IMR-90 (cell line): ENCODE data around the gene LAMA4. TPM values are rescaled to one million over a fixed set of nuclear protein-coding genes. Genes with fewer than 3 reads are reported as not detected.

Source experiments
- ATAC-seq: fragments of 200-7000 bp; cut with Tn5 transposase; 2 replicates; pipeline ENCODE4 v1.9.1; 2020; ENCODE audit warnings: low read depth, mild to moderate bottlenecking, moderate library complexity
- BruUV-seq: library from RNA; stranded (reverse); fragments of 400-500 nt; replicated peaks from 2 replicates; lab custom pipeline; 2021; lab: Mats Ljungman, UMichigan
- CTCF ChIA-PET: fragments of 300-600 bp; formaldehyde crosslinking; extraction: SDS; loops from one replicate; lab custom pipeline; 2021; ENCODE audit warnings: antibody characterized with exemption; lab: Yijun Ruan, JAX
- POLR2A ChIA-PET: fragments of 300-600 bp; sonication (Branson Sonifier 250); formaldehyde crosslinking; loops from one replicate; lab custom pipeline; 2022; ENCODE audit warnings: antibody characterized with exemption; ENCODE audit not compliant: unreplicated experiment; lab: Charles Lee
- DNase-seq: peaks from one replicate; pipeline ENCODE4 v3.0.0; 2013
- H2AFZ ChIP-seq: replicated peaks from 2 replicates; pipeline ENCODE3; 2013; ENCODE audit warnings: low read length, mild to moderate bottlenecking; ENCODE audit not compliant: poor library complexity
- H2AK5ac ChIP-seq: 2 replicates; pipeline ENCODE4 v1.6.1; 2013; ENCODE audit warnings: low read depth, low read length, inconsistent platforms
- H2AK9ac ChIP-seq: replicated peaks from 2 replicates; pipeline ENCODE3; 2013; ENCODE audit warnings: mild to moderate bottlenecking, low read depth, low read length, moderate library complexity; ENCODE audit not compliant: poor library complexity
- H2BK120ac ChIP-seq: 2 replicates; pipeline ENCODE4 v1.6.1; 2013; ENCODE audit warnings: low read depth, low read length, inconsistent platforms
- H2BK15ac ChIP-seq: 3 replicates; pipeline ENCODE4 v1.6.1; 2013; ENCODE audit warnings: low read depth, low read length, inconsistent platforms
- H2BK20ac ChIP-seq: 2 replicates; pipeline ENCODE4 v1.6.1; 2013; ENCODE audit warnings: low read depth, mild to moderate bottlenecking, inconsistent platforms, low read length, moderate library complexity
- H2BK5ac ChIP-seq: 2 replicates; pipeline ENCODE4 v1.6.1; 2013; ENCODE audit warnings: mild to moderate bottlenecking, low read depth, low read length, inconsistent platforms; ENCODE audit not compliant: poor library complexity, severe bottlenecking
- H3K14ac ChIP-seq: replicated peaks from 2 replicates; pipeline ENCODE4 v1.6.1; 2013; ENCODE audit warnings: low read depth, low read length, inconsistent platforms
- H3K18ac ChIP-seq: 2 replicates; pipeline ENCODE4 v1.6.1; 2013; ENCODE audit warnings: low read depth, low read length, control low read depth
- H3K23ac ChIP-seq: 2 replicates; pipeline ENCODE4 v1.6.1; 2013; ENCODE audit warnings: low read depth, low read length, inconsistent platforms
- H3K27ac ChIP-seq: 2 replicates; pipeline ENCODE4 v1.5.1; 2013; ENCODE audit warnings: mild to moderate bottlenecking, control low read depth, low read length; ENCODE audit not compliant: insufficient read depth
- H3K27me3 ChIP-seq: 2 replicates; pipeline ENCODE4 v1.6.1; 2013; ENCODE audit warnings: low read length; ENCODE audit not compliant: control insufficient read depth, insufficient read depth
- H3K36me3 ChIP-seq: 2 replicates; pipeline ENCODE4 v1.6.1; 2013; ENCODE audit warnings: low read length, mixed read lengths; ENCODE audit not compliant: control insufficient read depth, insufficient read depth
- H3K4ac ChIP-seq: 2 replicates; pipeline ENCODE4 v1.6.1; 2013; ENCODE audit warnings: low read depth, low read length, inconsistent platforms
- H3K4me1 ChIP-seq: 2 replicates; pipeline ENCODE4 v1.6.1; 2013; ENCODE audit warnings: low read length, mixed read lengths; ENCODE audit not compliant: control insufficient read depth, insufficient read depth
- H3K4me2 ChIP-seq: 2 replicates; pipeline ENCODE4 v1.6.1; 2013; ENCODE audit warnings: low read depth, mild to moderate bottlenecking, control low read depth, low read length, moderate library complexity
- H3K4me3 ChIP-seq: 2 replicates; pipeline ENCODE4 v1.5.1; 2013; ENCODE audit warnings: low read depth, mild to moderate bottlenecking, control low read depth, low read length, moderate library complexity; ENCODE audit not compliant: insufficient read depth
- H3K56ac ChIP-seq: 2 replicates; pipeline ENCODE4 v1.6.1; 2013; ENCODE audit warnings: low read length, inconsistent platforms; ENCODE audit not compliant: insufficient read depth; ENCODE audit errors: extremely low read depth
- H3K79me1 ChIP-seq, 2 experiments: 2 replicates each; pipeline ENCODE4 v1.6.1; 2013; ENCODE audit warnings: low read length in 2 of 2, inconsistent platforms in 1 of 2, low read depth in 1 of 2
- H3K9ac ChIP-seq: 2 replicates; pipeline ENCODE4 v1.6.1; 2013; ENCODE audit warnings: low read depth, low read length, control low read depth
- H3K9me1 ChIP-seq: 2 replicates; pipeline ENCODE4 v1.6.1; 2013; ENCODE audit warnings: low read length, inconsistent platforms; ENCODE audit not compliant: insufficient read depth
- H3K9me3 ChIP-seq: 2 replicates; pipeline ENCODE4 v1.6.1; 2013; ENCODE audit warnings: low read length; ENCODE audit not compliant: control insufficient read depth, insufficient read depth
- H4K20me1 ChIP-seq: 2 replicates; pipeline ENCODE4 v1.6.1; 2013; ENCODE audit warnings: low read length, inconsistent platforms; ENCODE audit not compliant: insufficient read depth
- H4K5ac ChIP-seq: 2 replicates; pipeline ENCODE4 v1.6.1; 2013; ENCODE audit warnings: mild to moderate bottlenecking, low read depth, low read length, control low read depth
- H4K8ac ChIP-seq, 2 experiments: 2 replicates each; pipeline ENCODE4 v1.6.1; 2013; ENCODE audit warnings: low read depth in 2 of 2, low read length in 2 of 2, control low read depth in 1 of 2, inconsistent platforms in 1 of 2
- H4K91ac ChIP-seq: 2 replicates; pipeline ENCODE4 v1.6.1; 2013; ENCODE audit warnings: low read depth, low read length, inconsistent platforms; ENCODE audit not compliant: insufficient read depth
- BHLHE40 ChIP-seq: fragments of 150-350 bp; IDR thresholded peaks from 2 replicates; pipeline ENCODE4 v1.6.1; 2016; ENCODE audit warnings: mild to moderate bottlenecking, low read depth, low read length
- MAFK ChIP-seq: IDR thresholded peaks from 2 replicates; pipeline ENCODE4 v1.6.1; 2012; ENCODE audit warnings: low read depth, low read length, improper control_type of control experiment
- MAZ ChIP-seq: IDR thresholded peaks from 2 replicates; pipeline ENCODE4 v1.6.1; 2012; ENCODE audit warnings: low read depth, mild to moderate bottlenecking, low read length, improper control_type of control experiment, moderate library complexity, borderline replicate concordance
- POLR2A ChIP-seq: IDR thresholded peaks from 2 replicates; pipeline ENCODE4 v1.6.1; 2012; ENCODE audit warnings: mild to moderate bottlenecking, low read depth, low read length
- WGBS, 2 experiments: methylation state at CpG; one replicate each; pipeline versions ENCODE4 v1.1.5 to v1.1.7; 2013; ENCODE audit warnings: missing lambda C conversion rate in 2 of 2; ENCODE audit not compliant: insufficient read length in 1 of 2; ENCODE audit errors: extremely low coverage in 2 of 2; 5-methylcytosine and 5-hydroxymethylcytosine counted together
- dilution Hi-C: fragments of 300-500 bp; cut with HindIII; formaldehyde crosslinking; loops from one replicate; pipeline ENCODE4 v1.14.3; 2018; ENCODE audit warnings: low sequenced_read_pairs; ENCODE audit not compliant: unreplicated experiment
- in situ Hi-C: fragments of 300-500 bp; cut with MboI; formaldehyde crosslinking; loops from 3 replicates; pipeline ENCODE4 v1.14.3; 2019; ENCODE audit warnings: low sequenced_read_pairs, inconsistent platforms, mixed read lengths
- intact Hi-C: fragments of 100-400 bp; cut with micrococcal nuclease; formaldehyde crosslinking; loops from 2 replicates; pipeline ENCODE4 v1.10.0; 2022
- polyA plus RNA-seq, 3 experiments: library from polyadenylated mRNA; depleted of rRNA; stranded (reverse); fragments of >200 nt; gene quantifications; 2 replicates each; pipeline ENCODE4 v1.2.3, GENCODE V29; 2012; ENCODE audit warnings: low replicate concordance in 1 of 3
- total RNA-seq: library from RNA; depleted of rRNA; stranded (reverse); fragments of >200 nt; gene quantifications from 2 replicates; pipeline ENCODE4 v1.2.3, GENCODE V29; 2012

LAMA4 gene
- total and polyA plus RNA-seq, 2 of the 4 experiments (the other 2 are of a cell fraction) = 33.9 to 35.8 TPM

DNA sequence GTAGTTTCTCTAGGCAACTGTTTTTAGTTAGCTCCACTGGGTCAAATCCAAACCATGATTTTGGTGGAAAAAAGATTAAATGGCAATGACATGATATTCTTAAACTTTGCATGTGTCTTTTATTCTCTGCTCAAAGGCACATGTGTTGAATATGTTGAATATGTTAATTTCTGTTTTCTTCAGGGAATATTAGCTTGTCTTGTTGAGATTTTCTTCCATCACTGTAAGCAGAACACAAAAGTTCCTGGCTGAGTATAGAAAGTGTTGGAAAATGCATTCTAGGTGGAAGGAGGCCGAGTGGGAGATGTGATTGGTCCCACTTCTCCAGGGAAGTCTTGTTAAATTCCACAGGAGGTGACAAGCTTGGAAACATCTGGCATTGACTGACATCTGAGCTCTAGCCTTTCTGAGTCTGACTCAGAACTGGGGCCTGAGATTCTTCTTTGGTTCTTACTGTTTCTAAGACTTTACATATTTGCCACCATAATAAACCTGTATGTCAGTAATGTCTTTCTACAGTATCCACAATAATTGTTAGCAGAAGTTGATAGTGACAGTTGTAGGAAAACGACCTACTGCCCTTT is 81.1 kb downstream of the LAMA4 start:
- Histone ChIP-seq H2AK9ac (no peak overlapping the region), H2BK5ac (no peak overlapping the region), H4K5ac (no peak overlapping the region), H2AK5ac (no peak overlapping the region), H2AFZ (no peak overlapping the region), H3K9ac (no peak overlapping the region), H3K4me2 (no peak overlapping the region), H3K27ac (no peak overlapping the region), H2BK120ac (no peak overlapping the region), H4K91ac (no peak overlapping the region), H2BK20ac (no peak overlapping the region), H3K9me3 (no peaks in the 10 kb centered on the region), H3K79me1 (no peaks in the 10 kb centered on the region), H3K4me3 (no peak overlapping the region), H3K4ac (no peak overlapping the region), H3K23ac (no peak overlapping the region), H3K4me1 (no peaks in the 10 kb centered on the region), H3K9me1 (no peaks in the 10 kb centered on the region), H4K20me1 (no peaks in the 10 kb centered on the region), H4K8ac (no peak overlapping the region), H3K18ac (no peak overlapping the region), H2BK15ac (no peak overlapping the region), H3K36me3 (peaks cover 51% of the 10 kb centered on the region), H3K27me3 (no peaks in the 10 kb centered on the region), H3K56ac (no peak overlapping the region), H3K14ac (no peak overlapping the region)
- in situ Hi-C loops (no loop called here), intact Hi-C loops (no loop called here), dilution Hi-C loops (no loop called here)
- no peak for TF ChIP-seq MAZ
- no peak for TF ChIP-seq POLR2A
- TF ChIP-seq MAFK = no peak
- TF ChIP-seq BHLHE40 = no peak
- DNase-seq = peak; percentile 43
- no peak for ATAC-seq
- BruUV-seq = no TSS peak
- POLR2A ChIA-PET = no interaction called here
- CTCF ChIA-PET = interaction anchor here (0.8 kb wide), 1 partner anchor 123 kb away, joined by 3 read pairs; no protein-coding TSS in a partner anchor
- 86% methylated on average over 1 of the region's 2 CpGs; no CpG with 5 or more reads in 1 of the 2 experiments for WGBS, 2 experiments
